Mesendoderm (in vitro differentiated cells): ENCODE data around the gene PRKACG.
A peak's percentile ranks its signal among the peaks of the same experiment; 100 is the strongest.
"Not testable (repeated sequence)": the region's sequence is repeated elsewhere in the genome, so short reads cannot be mapped to it uniquely, and the experiment has no call there.

Experiments
- DNase-seq: peaks from one replicate; pipeline ENCODE4 v3.0.0; 2013
- H2AK5ac ChIP-seq: 2 replicates; pipeline ENCODE4 v1.6.1; 2013; ENCODE audit warnings: low read length, inconsistent platforms
- H2BK120ac ChIP-seq: 2 replicates; pipeline ENCODE4 v1.6.1; 2013; ENCODE audit warnings: low read depth, mild to moderate bottlenecking, low read length, moderate library complexity, mixed read lengths
- H2BK15ac ChIP-seq: replicated peaks from 2 replicates; pipeline ENCODE4 v1.6.1; 2013; ENCODE audit warnings: low read depth, mild to moderate bottlenecking, moderate library complexity
- H2BK5ac ChIP-seq: 2 replicates; pipeline ENCODE4 v1.6.1; 2013; ENCODE audit warnings: low read length, inconsistent platforms
- H3K18ac ChIP-seq: 2 replicates; pipeline ENCODE4 v1.6.1; 2013; ENCODE audit warnings: mild to moderate bottlenecking, low read length, mixed read lengths
- H3K23ac ChIP-seq: one replicate; pipeline ENCODE4 v1.6.1; 2013; ENCODE audit warnings: low read length
- H3K27ac ChIP-seq: 2 replicates; pipeline ENCODE4 v1.5.1; 2013; ENCODE audit warnings: low read depth, mild to moderate bottlenecking, inconsistent platforms, low read length, moderate library complexity
- H3K27me3 ChIP-seq: 2 replicates; pipeline ENCODE4 v1.6.1; 2013; ENCODE audit warnings: low read length, control low read depth, mild to moderate bottlenecking, inconsistent platforms; ENCODE audit not compliant: insufficient read depth, poor library complexity
- H3K36me3 ChIP-seq: 2 replicates; pipeline ENCODE4 v1.6.1; 2013; ENCODE audit warnings: low read length, inconsistent platforms; ENCODE audit not compliant: control insufficient read depth, insufficient read depth
- H3K4ac ChIP-seq: one replicate; pipeline ENCODE4 v1.6.1; 2013; ENCODE audit warnings: low read depth, mild to moderate bottlenecking, low read length, moderate library complexity
- H3K4me1 ChIP-seq: 2 replicates; pipeline ENCODE4 v1.6.1; 2013; ENCODE audit warnings: low read depth, low read length, inconsistent platforms; ENCODE audit not compliant: control insufficient read depth
- H3K4me2 ChIP-seq: 2 replicates; pipeline ENCODE4 v1.6.1; 2013; ENCODE audit warnings: low read length
- H3K4me3 ChIP-seq: 2 replicates; pipeline ENCODE4 v1.5.1; 2013; ENCODE audit warnings: mild to moderate bottlenecking, low read length
- H3K56ac ChIP-seq: one replicate; pipeline ENCODE4 v1.6.1; 2013; ENCODE audit warnings: low read length
- H3K79me1 ChIP-seq: 2 replicates; pipeline ENCODE4 v1.6.1; 2013; ENCODE audit warnings: low read length, inconsistent platforms
- H3K79me2 ChIP-seq: 2 replicates; pipeline ENCODE4 v1.6.1; 2013; ENCODE audit warnings: mild to moderate bottlenecking, low read length; ENCODE audit not compliant: control insufficient read depth, insufficient read depth
- H3K9ac ChIP-seq: 2 replicates; pipeline ENCODE4 v1.6.1; 2013; ENCODE audit warnings: low read length, inconsistent platforms
- H4K5ac ChIP-seq: one replicate; pipeline ENCODE4 v1.6.1; 2013; ENCODE audit warnings: low read length
- H4K8ac ChIP-seq: one replicate; pipeline ENCODE4 v1.6.1; 2013; ENCODE audit warnings: low read depth, mild to moderate bottlenecking, control low read depth, low read length, moderate library complexity
- WGBS: extraction: QIAGEN DNeasy Blood & Tissue Kit; methylation state at CpG from one replicate; pipeline ENCODE4 v1.1.7; 2013; ENCODE audit warnings: low lambda C conversion rate, missing lambda C conversion rate; ENCODE audit not compliant: insufficient coverage; ENCODE audit errors: extremely low coverage; 5-methylcytosine and 5-hydroxymethylcytosine counted together

The PRKACG gene

GRCh38 chr9:68991457-68991856, 22.5 kb downstream of the PRKACG start:
- Histone ChIP-seq H3K4me3 (no peak overlapping the region), H2BK5ac (no peak overlapping the region), H3K79me1 (no peaks in the 10 kb centered on the region), H2AK5ac (no peak overlapping the region), H4K8ac (no peak overlapping the region), H3K4me2 (no peak overlapping the region), H3K56ac (no peak overlapping the region), H3K23ac (no peak overlapping the region), H3K27ac (no peak overlapping the region), H3K4me1 (no peaks in the 10 kb centered on the region), H4K5ac (no peak overlapping the region), H3K18ac (no peak overlapping the region), H3K79me2 (no peaks in the 10 kb centered on the region), H3K4ac (no peak overlapping the region), H3K36me3 (no peaks in the 10 kb centered on the region), H3K27me3 (no peaks in the 10 kb centered on the region), H3K9ac (no peak overlapping the region), H2BK15ac (no peak overlapping the region), H2BK120ac (no peak overlapping the region)
- DNase-seq = no peak
- no CpG with 5 or more reads among the region's 9 CpGs for WGBS

- H2BK15ac ChIP-seq, H3K18ac ChIP-seq, H2BK5ac ChIP-seq, DNase-seq, H4K8ac ChIP-seq, H3K4me2 ChIP-seq, H3K4me3 ChIP-seq, H3K79me2 ChIP-seq, H2BK120ac ChIP-seq, H3K27ac ChIP-seq, H3K23ac ChIP-seq, H3K4ac ChIP-seq, H2AK5ac ChIP-seq, H3K27me3 ChIP-seq, H3K9ac ChIP-seq, H3K36me3 ChIP-seq, H3K4me1 ChIP-seq, H3K79me1 ChIP-seq, H4K5ac ChIP-seq, H3K56ac ChIP-seq: not testable (repeated sequence)
- WGBS = no CpG with 5 or more reads among the region's 7 CpGs
Observed at GRCh38 chr9:68986949-68987348, 27.0 kb downstream of the PRKACG start.

GRCh38 chr9:68983522-68984424, 30.1 kb downstream of the PRKACG start:
- Histone ChIP-seq H4K5ac (no peak overlapping the region), H3K79me1 (no peaks in the 10 kb centered on the region), H2BK15ac (no peak overlapping the region), H3K27me3 (no peaks in the 10 kb centered on the region), H3K56ac (no peak overlapping the region), H2AK5ac (no peak overlapping the region), H4K8ac (no peak overlapping the region), H3K23ac (no peak overlapping the region), H3K4me2 (no peak overlapping the region), H3K4ac (no peak overlapping the region), H2BK120ac (no peak overlapping the region), H2BK5ac (no peak overlapping the region), H3K36me3 (no peaks in the 10 kb centered on the region), H3K4me3 (no peak overlapping the region), H3K4me1 (peaks cover 8% of the 10 kb centered on the region), H3K79me2 (no peaks in the 10 kb centered on the region), H3K9ac (no peak overlapping the region), H3K18ac (no peak overlapping the region), H3K27ac (no peak overlapping the region)
- no peak for DNase-seq
- WGBS = 100% methylated on average over 1 of the region's 3 CpGs

GRCh38 chr9:68983008-68983411, 30.9 kb downstream of the PRKACG start:
- no peak overlapping the region for H2BK5ac ChIP-seq
- H2BK120ac ChIP-seq = no peak overlapping the region
- H3K18ac ChIP-seq = no peak overlapping the region
- H3K56ac ChIP-seq = no peak overlapping the region
- no peak overlapping the region for H3K27ac ChIP-seq
- no peak overlapping the region for H2AK5ac ChIP-seq
- no peak overlapping the region for H4K8ac ChIP-seq
- H3K9ac ChIP-seq = no peak overlapping the region
- peaks cover 8% of the 10 kb centered on the region for H3K4me1 ChIP-seq
- H3K4ac ChIP-seq = no peak overlapping the region
- H3K36me3 ChIP-seq = no peaks in the 10 kb centered on the region
- H3K79me1 ChIP-seq = no peaks in the 10 kb centered on the region
- H3K27me3 ChIP-seq = no peaks in the 10 kb centered on the region
- no peaks in the 10 kb centered on the region for H3K79me2 ChIP-seq
- H2BK15ac ChIP-seq = no peak overlapping the region
- no peak overlapping the region for H3K4me3 ChIP-seq
- no peak overlapping the region for H4K5ac ChIP-seq
- no peak overlapping the region for H3K23ac ChIP-seq
- no peak for DNase-seq
- H3K4me2 ChIP-seq = no peak overlapping the region

GRCh38 chr9:68981789-68982188, 32.1 kb downstream of the PRKACG start:
- Histone ChIP-seq H3K79me1 (no peaks in the 10 kb centered on the region), H3K4me3 (no peak overlapping the region), H2BK120ac (no peak overlapping the region), H3K27me3 (no peaks in the 10 kb centered on the region), H2AK5ac (no peak overlapping the region), H2BK15ac (no peak overlapping the region), H3K56ac (no peak overlapping the region), H3K27ac (no peak overlapping the region), H3K79me2 (no peaks in the 10 kb centered on the region), H3K23ac (no peak overlapping the region), H3K9ac (no peak overlapping the region), H2BK5ac (no peak overlapping the region), H3K36me3 (no peaks in the 10 kb centered on the region), H4K8ac (no peak overlapping the region), H3K18ac (no peak overlapping the region), H4K5ac (no peak overlapping the region), H3K4me2 (no peak overlapping the region), H3K4ac (no peak overlapping the region), H3K4me1 (peaks cover 8% of the 10 kb centered on the region)
- peak; percentile 23 for DNase-seq
- no CpG with 5 or more reads among the region's 6 CpGs for WGBS
